Cardiac muscle cell (in vitro differentiated cells and primary cell): ENCODE results near the gene HSF5. TPM values are rescaled to one million over a fixed set of nuclear protein-coding genes. Genes with fewer than 3 reads are reported as not detected.

ENCODE experiments used
- DNase-seq, 2 donors: peaks; one replicate each; pipeline versions ENCODE4 v3.0.0 to v3.0.0-alpha.2; 2010 to 2017; ENCODE audit warnings: low read depth in 1 of 2, low spot score in 1 of 2
- H3K27ac ChIP-seq: fragments of 200-600 bp; sonication (generic); 2 replicates; pipeline ENCODE4 v1.5.1; 2016
- H3K27me3 ChIP-seq: fragments of 200-600 bp; sonication (generic); 2 replicates; pipeline ENCODE4 v1.6.0; 2016; ENCODE audit warnings: control low read depth
- H3K36me3 ChIP-seq: fragments of 200-600 bp; sonication (generic); 2 replicates; pipeline ENCODE4 v1.5.1; 2016; ENCODE audit warnings: control low read depth
- H3K4me1 ChIP-seq: fragments of 200-600 bp; sonication (generic); 2 replicates; pipeline ENCODE4 v1.8.1; 2017; ENCODE audit warnings: low read depth, mild to moderate bottlenecking, mixed run types
- H3K4me3 ChIP-seq: fragments of 200-600 bp; sonication (generic); 2 replicates; pipeline ENCODE4 v1.5.1; 2016; ENCODE audit warnings: mild to moderate bottlenecking
- H3K9me3 ChIP-seq: fragments of 200-600 bp; sonication (generic); 2 replicates; pipeline ENCODE4 v1.5.1; 2017; ENCODE audit warnings: low read depth, mild to moderate bottlenecking, control low read depth
- polyA plus RNA-seq: library from polyadenylated mRNA; unstranded; fragments of >200 nt; fragmentation: Nextera tagmentation; extraction: Ambion mirVana; gene quantifications from 2 replicates; pipeline ENCODE4 v1.2.1, GENCODE V29; 2016
- total RNA-seq: library from RNA; depleted of rRNA; stranded (reverse); fragments of >200 nt; gene quantifications from 2 replicates; pipeline ENCODE4 v1.2.3, GENCODE V29; 2016
- TF ChIP-seq, protein P1 (sequence below): IDR thresholded peaks from 2 replicates; pipeline ENCODE4 v1.5.1; 2012; ENCODE audit warnings: low read depth, mild to moderate bottlenecking, low read length

Gene HSF5
- total and polyA plus RNA-seq, 2 experiments from 2014 or later = 0.03 TPM; not detected in 1

DNA sequence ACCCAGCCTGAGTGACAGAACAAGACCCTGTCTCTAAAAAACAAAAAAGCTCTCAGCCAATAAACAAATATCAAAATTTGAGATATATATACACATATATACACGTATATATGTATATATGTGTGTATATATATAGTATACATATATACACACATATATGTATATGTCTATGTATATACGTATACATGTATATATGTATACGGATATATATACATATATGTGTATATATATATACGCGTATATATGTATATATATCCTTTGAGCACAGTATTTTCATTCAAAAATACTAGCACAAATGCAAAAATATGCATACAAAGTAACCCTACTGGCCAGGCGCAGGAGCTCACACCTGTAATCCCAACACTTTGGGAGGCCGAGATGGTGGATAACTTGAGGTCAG lies 13.2 kb upstream of the HSF5 start:
- no peak for DNase-seq
- TF ChIP-seq, protein P1, sequence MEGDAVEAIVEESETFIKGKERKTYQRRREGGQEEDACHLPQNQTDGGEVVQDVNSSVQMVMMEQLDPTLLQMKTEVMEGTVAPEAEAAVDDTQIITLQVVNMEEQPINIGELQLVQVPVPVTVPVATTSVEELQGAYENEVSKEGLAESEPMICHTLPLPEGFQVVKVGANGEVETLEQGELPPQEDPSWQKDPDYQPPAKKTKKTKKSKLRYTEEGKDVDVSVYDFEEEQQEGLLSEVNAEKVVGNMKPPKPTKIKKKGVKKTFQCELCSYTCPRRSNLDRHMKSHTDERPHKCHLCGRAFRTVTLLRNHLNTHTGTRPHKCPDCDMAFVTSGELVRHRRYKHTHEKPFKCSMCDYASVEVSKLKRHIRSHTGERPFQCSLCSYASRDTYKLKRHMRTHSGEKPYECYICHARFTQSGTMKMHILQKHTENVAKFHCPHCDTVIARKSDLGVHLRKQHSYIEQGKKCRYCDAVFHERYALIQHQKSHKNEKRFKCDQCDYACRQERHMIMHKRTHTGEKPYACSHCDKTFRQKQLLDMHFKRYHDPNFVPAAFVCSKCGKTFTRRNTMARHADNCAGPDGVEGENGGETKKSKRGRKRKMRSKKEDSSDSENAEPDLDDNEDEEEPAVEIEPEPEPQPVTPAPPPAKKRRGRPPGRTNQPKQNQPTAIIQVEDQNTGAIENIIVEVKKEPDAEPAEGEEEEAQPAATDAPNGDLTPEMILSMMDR = no peak
- Histone ChIP-seq H3K27ac (no peak overlapping the region), H3K4me1 (no peaks in the 10 kb centered on the region), H3K36me3 (peaks cover 69% of the 10 kb centered on the region), H3K9me3 (no peaks in the 10 kb centered on the region), H3K4me3 (no peak overlapping the region), H3K27me3 (no peaks in the 10 kb centered on the region)

DNA sequence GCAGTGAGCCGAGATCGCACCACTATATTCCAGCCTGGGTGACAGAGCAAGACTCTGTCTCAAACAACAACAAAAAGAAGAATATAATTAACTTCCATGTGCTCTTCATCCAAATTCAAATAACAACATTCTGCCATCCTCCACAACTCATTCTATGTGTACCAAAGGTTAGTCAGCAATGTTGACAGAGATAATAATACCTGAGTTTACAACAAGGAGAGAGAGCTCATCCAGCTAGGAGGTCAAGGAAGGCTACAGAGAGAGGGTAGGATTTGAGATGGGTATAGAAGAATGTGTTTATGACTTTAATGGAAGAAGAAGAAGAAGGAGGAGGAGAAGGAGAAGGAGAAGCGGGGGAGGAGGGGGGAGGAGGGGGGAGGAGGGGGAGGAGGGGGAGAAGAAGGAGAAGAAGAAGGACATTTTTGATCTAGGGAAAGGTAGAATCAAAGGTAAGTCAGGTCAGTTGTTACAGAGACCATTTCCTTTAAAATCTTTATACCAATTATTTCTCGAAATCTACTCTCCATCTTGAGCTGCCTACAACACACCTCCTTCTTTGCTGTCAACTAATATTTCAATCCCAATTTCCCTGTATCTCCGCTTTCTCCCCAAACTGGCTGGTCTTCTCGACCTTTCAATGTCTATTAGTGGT lies 10.1 kb upstream of the HSF5 start:
- no peak overlapping the region for H3K27ac ChIP-seq
- peaks cover 71% of the 10 kb centered on the region for H3K36me3 ChIP-seq
- DNase-seq = no peak
- no peak overlapping the region for H3K4me3 ChIP-seq
- H3K27me3 ChIP-seq = no peaks in the 10 kb centered on the region
- H3K4me1 ChIP-seq = no peaks in the 10 kb centered on the region
- TF ChIP-seq, protein P1 = no peak
- H3K9me3 ChIP-seq = no peaks in the 10 kb centered on the region

- H3K27me3 ChIP-seq = no peaks in the 10 kb centered on the region
- DNase-seq = no peak
Measured at GRCh38 chr17:58493506-58493905, 5.3 kb upstream of the HSF5 start.

GRCh38 chr17:58492238-58493121 lies 4.3 kb upstream of the HSF5 start:
- DNase-seq = no peak

More at GRCh38 chr17:58493506-58493905, 5.3 kb upstream of the HSF5 start:
- no peak overlapping the region for H3K27ac ChIP-seq
- H3K4me3 ChIP-seq = no peak overlapping the region
- TF ChIP-seq, protein P1 = no peak
- H3K9me3 ChIP-seq = no peaks in the 10 kb centered on the region
- H3K4me1 ChIP-seq = no peaks in the 10 kb centered on the region
- peaks cover 64% of the 10 kb centered on the region for H3K36me3 ChIP-seq

DNA sequence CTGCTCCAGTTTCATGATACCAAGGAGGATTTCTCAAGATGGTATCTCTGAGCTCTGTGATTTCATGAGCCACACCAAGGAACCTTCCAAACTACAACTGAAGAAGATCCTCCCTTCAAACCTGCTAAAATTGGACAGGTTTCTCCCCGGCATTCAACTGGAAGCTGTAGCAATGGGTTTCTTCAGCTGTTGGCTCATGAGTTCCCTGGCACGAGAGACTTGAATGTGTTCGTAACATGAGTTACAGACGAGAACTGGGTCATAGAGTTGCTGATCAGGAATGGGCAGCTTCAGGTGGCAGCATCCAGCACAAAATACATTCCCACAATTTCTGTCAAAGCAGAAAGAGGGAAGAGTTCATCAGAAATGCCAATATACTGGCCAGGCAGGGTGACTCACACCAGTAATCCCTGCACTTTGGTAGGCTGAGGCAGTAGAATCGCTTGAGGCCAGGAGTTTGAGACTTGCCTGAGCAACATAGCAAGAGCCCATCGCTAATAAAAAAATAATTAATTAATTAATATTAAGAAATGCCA lies 3.4 kb upstream of the HSF5 start:
- no peaks in the 10 kb centered on the region for H3K9me3 ChIP-seq
- TF ChIP-seq, protein P1 = no peak
- H3K4me1 ChIP-seq = no peaks in the 10 kb centered on the region
- DNase-seq = no peak
- H3K27ac ChIP-seq = no peak overlapping the region
- H3K4me3 ChIP-seq = no peak overlapping the region
- peaks cover 52% of the 10 kb centered on the region for H3K36me3 ChIP-seq
- no peaks in the 10 kb centered on the region for H3K27me3 ChIP-seq

More at GRCh38 chr17:58492238-58493121, 4.3 kb upstream of the HSF5 start:
- Histone ChIP-seq H3K36me3 (peaks cover 61% of the 10 kb centered on the region), H3K4me3 (no peak overlapping the region), H3K27ac (no peak overlapping the region), H3K9me3 (no peaks in the 10 kb centered on the region), H3K27me3 (no peaks in the 10 kb centered on the region), H3K4me1 (no peaks in the 10 kb centered on the region)
- TF ChIP-seq, protein P1 = no peak
